SK-N-SH (cell line): ENCODE results near the gene UNKL. TPM values are rescaled to one million over a fixed set of nuclear protein-coding genes. Genes with fewer than 3 reads are reported as not detected.

Experiments used
- CTCF ChIA-PET: fragments of 300-600, 350-600 bp; formaldehyde crosslinking; extraction: SDS; loops from one replicate; lab custom pipeline; 2021; lab: Yijun Ruan, JAX
- POLR2A ChIA-PET: fragments of 350-600 bp; sonication (Branson Sonifier 250); formaldehyde crosslinking; extraction: SDS; loops from one replicate; lab custom pipeline; 2020; ENCODE audit warnings: antibody characterized with exemption, inconsistent platforms; lab: Yijun Ruan, JAX
- DNase-seq: peaks from one replicate; pipeline ENCODE4 v3.0.0; 2012
- H2AFZ ChIP-seq: fragments of 200-600 bp; sonication (generic); 2 replicates; pipeline ENCODE4 v1.8.1; 2016; ENCODE audit warnings: antibody characterized with exemption, mild to moderate bottlenecking, low read depth
- H3F3A ChIP-seq: fragments of 200-600 bp; sonication (generic); replicated peaks from 2 replicates; pipeline ENCODE3; 2016; ENCODE audit warnings: antibody characterized with exemption, mild to moderate bottlenecking; ENCODE audit not compliant: insufficient read depth
- H3K27ac ChIP-seq, 2 experiments: fragments of 200-500 bp in 1 of 2; fragments of 200-600 bp in 1 of 2; sonication (Bioruptor generic) in 1 of 2; sonication (generic), shearing (Covaris generic) in 1 of 2; 2 replicates each; pipeline versions ENCODE4 v1.5.1 to v1.6.1; 2014 to 2016; ENCODE audit warnings: low read depth in 2 of 2, inconsistent platforms in 1 of 2, low read length in 1 of 2, mild to moderate bottlenecking in 1 of 2, mixed read lengths in 1 of 2
- H3K27me3 ChIP-seq: fragments of 200-600 bp; sonication (generic), shearing (Covaris generic); 2 replicates; pipeline ENCODE4 v1.6.1; 2016; ENCODE audit warnings: mixed run types; ENCODE audit not compliant: insufficient read depth
- H3K36me3 ChIP-seq, 2 experiments: fragments of 200-500 bp in 1 of 2; fragments of 200-600 bp in 1 of 2; sonication (Bioruptor generic) in 1 of 2; sonication (generic) in 1 of 2; replicated peaks in 1 of 2; 2 replicates each; pipeline versions ENCODE3 to v1.5.1; 2014 to 2016; ENCODE audit warnings: low read length in 1 of 2, mild to moderate bottlenecking in 1 of 2; ENCODE audit not compliant: insufficient read depth in 2 of 2, control insufficient read depth in 1 of 2
- H3K4me1 ChIP-seq, 2 experiments: fragments of 200-500 bp in 1 of 2; fragments of 200-600 bp in 1 of 2; sonication (Bioruptor generic) in 1 of 2; sonication (generic), shearing (Covaris generic) in 1 of 2; 2 replicates each; pipeline versions ENCODE4 v1.5.1 to v1.6.1; 2014 to 2016; ENCODE audit warnings: low read depth in 1 of 2, low read length in 1 of 2, mixed run types in 1 of 2; ENCODE audit not compliant: insufficient read depth in 2 of 2, control insufficient read depth in 1 of 2
- H3K4me2 ChIP-seq: fragments of 200-600 bp; sonication (generic), shearing (Covaris generic); 2 replicates; pipeline ENCODE4 v1.6.1; 2017; ENCODE audit warnings: mixed run types
- H3K4me3 ChIP-seq, 2 experiments: fragments of 200-500 bp in 1 of 2; fragments of 200-600 bp in 1 of 2; sonication (Bioruptor generic) in 1 of 2; sonication (generic), shearing (Covaris generic) in 1 of 2; 2 replicates each; pipeline versions ENCODE4 v1.5.1 to v1.8.1; 2014 to 2016; ENCODE audit warnings: low read depth in 2 of 2, inconsistent platforms in 1 of 2, low read length in 1 of 2, mild to moderate bottlenecking in 1 of 2, mixed read lengths in 1 of 2, moderate library complexity in 1 of 2
- H3K79me2 ChIP-seq: fragments of 200-600 bp; sonication (generic); 2 replicates; pipeline ENCODE4 v1.8.1; 2017; ENCODE audit warnings: mild to moderate bottlenecking; ENCODE audit not compliant: insufficient read depth
- H3K9ac ChIP-seq: fragments of 200-600 bp; sonication (generic); 2 replicates; pipeline ENCODE4 v1.6.1; 2017; ENCODE audit warnings: mixed run types
- H3K9me2 ChIP-seq: fragments of 200-600 bp; sonication (generic); 2 replicates; pipeline ENCODE4 v1.6.1; 2017; ENCODE audit warnings: mixed run types
- H3K9me3 ChIP-seq: fragments of 200-600 bp; sonication (generic); 2 replicates; pipeline ENCODE4 v1.6.1; 2017; ENCODE audit warnings: mixed run types, mild to moderate bottlenecking, moderate library complexity
- H4K20me1 ChIP-seq: fragments of 200-600 bp; sonication (generic); 2 replicates; pipeline ENCODE4 v1.6.1; 2017; ENCODE audit warnings: mild to moderate bottlenecking, mixed run types; ENCODE audit not compliant: insufficient read depth
- CHD2 ChIP-seq: fragments of 150-350 bp; IDR thresholded peaks from 2 replicates; pipeline ENCODE4 v1.6.1; 2018; ENCODE audit warnings: low read length; ENCODE audit not compliant: partially characterized antibody
- FOXJ3 ChIP-seq: sonication (generic); formaldehyde crosslinking; IDR thresholded peaks from 2 replicates; pipeline ENCODE4 v1.5.1; 2020; ENCODE audit warnings: mild to moderate bottlenecking, missing genetic modification reagents
- GATA2 ChIP-seq: sonication (generic); formaldehyde crosslinking; IDR thresholded peaks from 2 replicates; pipeline ENCODE4 v1.5.0; 2020; ENCODE audit warnings: mild to moderate bottlenecking, missing genetic modification reagents
- RCOR1 ChIP-seq: fragments of 150-350 bp; IDR thresholded peaks from 2 replicates; pipeline ENCODE4 v1.6.1; 2017; ENCODE audit warnings: antibody characterized with exemption, low read length
- SIN3A ChIP-seq: IDR thresholded peaks from 2 replicates; pipeline ENCODE4 v1.6.1; 2012; ENCODE audit warnings: low read depth, mild to moderate bottlenecking, low read length, moderate library complexity, borderline replicate concordance
- SMC3 ChIP-seq: IDR thresholded peaks from 2 replicates; pipeline ENCODE4 v1.6.1; 2012; ENCODE audit warnings: low read depth, low read length, improper control_type of control experiment
- TCF12 ChIP-seq: IDR thresholded peaks from 2 replicates; pipeline ENCODE4 v1.4.0; 2012
- USF1 ChIP-seq: IDR thresholded peaks from 2 replicates; pipeline ENCODE4 v1.4.0; 2012; ENCODE audit warnings: low read depth, borderline replicate concordance
- WGBS: methylation state at CpG from one replicate; pipeline ENCODE4 v1.1.6; 2017; ENCODE audit warnings: low lambda C conversion rate; 5-methylcytosine and 5-hydroxymethylcytosine counted together
- polyA plus RNA-seq, 3 experiments: library from polyadenylated mRNA; depleted of rRNA; stranded (reverse); fragments of >200 nt; gene quantifications; 2 replicates each; pipeline ENCODE4 v1.2.3, GENCODE V29; 2012

Gene UNKL
- polyA plus RNA-seq, 1 of the 3 experiments (the other 2 are of a cell fraction): 16.4 TPM

- Histone ChIP-seq H3F3A (no peaks in the 10 kb centered on the region), H3K4me3 (no peak overlapping the region), H3K9ac (no peak overlapping the region), H3K27ac (no peak overlapping the region), H3K4me1 (peaks cover 0 to 13% of the 10 kb centered on the region in 2 experiments; a peak in 1 of 4 replicates), H3K79me2 (no peaks in the 10 kb centered on the region), H4K20me1 (no peaks in the 10 kb centered on the region), H3K4me2 (no peak overlapping the region), H3K9me3 (no peaks in the 10 kb centered on the region), H2AFZ (no peak overlapping the region), H3K27me3 (no peaks in the 10 kb centered on the region), H3K9me2 (no peaks in the 10 kb centered on the region), H3K36me3 (no peaks in the 10 kb centered on the region)
- 66% methylated on average over 12 of the region's 20 CpGs for WGBS
- no peak for DNase-seq
- ChIA-PET CTCF (no interaction called here), POLR2A (interaction anchor here (2.3 kb wide), 1 partner anchor 11 kb away, joined by 6 read pairs; the partner anchor contains the start of gene UQCC4)
- TF ChIP-seq TCF12: no peak
Measured at GRCh38 chr16:1431497-1432270, 17.2 kb upstream of the UNKL start.

- Histone ChIP-seq H3K4me3 (no peak within 1 kb of the TSS), H3K27me3 (no peaks in the 10 kb centered on the region), H2AFZ (no peak within 1 kb of the TSS), H3K4me1 (peaks cover 0 to 13% of the 10 kb centered on the region in 2 experiments; a peak in 1 of 4 replicates), H3K79me2 (no peaks in the 10 kb centered on the region), H3K9me3 (no peaks in the 10 kb centered on the region), H4K20me1 (no peaks in the 10 kb centered on the region), H3K27ac (peak within 1 kb of the TSS in 1 of 2 experiments; percentile 55; a peak in 2 of 4 replicates), H3K4me2 (no peak within 1 kb of the TSS), H3K9me2 (no peaks in the 10 kb centered on the region), H3F3A (no peaks in the 10 kb centered on the region), H3K9ac (no peak within 1 kb of the TSS), H3K36me3 (no peaks in the 10 kb centered on the region)
- WGBS: 37% methylated on average over 19 of the region's 35 CpGs
- peak; percentile 81 for DNase-seq
- TF ChIP-seq FOXJ3 (CRISPR knock-in tag): no peak
- no peak for TF ChIP-seq SIN3A
- peak; percentile 58; the same call in 1 of the 2 replicates for TF ChIP-seq GATA2 (CRISPR knock-in tag)
- TF ChIP-seq USF1: no peak
- no peak for TF ChIP-seq SMC3
- TF ChIP-seq RCOR1: no peak
- TF ChIP-seq CHD2: no peak
- ChIA-PET POLR2A (interaction anchor here (1.2 to 2.3 kb wide), 2 partner anchors 8 to 10 kb away, joined by 3 to 6 read pairs; partner anchors contain the start of gene UQCC4), CTCF (interaction anchor here (1.3 kb wide), 1 partner anchor 15 kb away, joined by 3 read pairs; no protein-coding TSS in a partner anchor)
Measured at GRCh38 chr16:1430759-1431496, 16.4 kb upstream of the UNKL start, which contains the start of gene PERCC1. Gene PERCC1, plus strand, starts transcription at chr16:1431078. Its CDS starts 1,516 bp downstream, at chr16:1432594.
